OCI-LY1 (cell line): ENCODE measurements around the gene GPR39.

Experiments used
- H2AFZ ChIP-seq: fragments of 200-600 bp; sonication (generic), shearing (Covaris generic); 2 replicates; pipeline ENCODE4 v1.6.0; 2014; ENCODE audit warnings: antibody characterized with exemption, mild to moderate bottlenecking, low read length
- H3F3A ChIP-seq: fragments of 200-600 bp; sonication (generic), shearing (Covaris generic); 2 replicates; pipeline ENCODE4 v1.6.0; 2014; ENCODE audit warnings: mild to moderate bottlenecking, antibody characterized with exemption, low read length, moderate library complexity; ENCODE audit not compliant: insufficient read depth
- H3K27ac ChIP-seq: fragments of 200-600 bp; sonication (generic); 2 replicates; pipeline ENCODE4 v1.5.1; 2014; ENCODE audit warnings: low read length, mixed run types, mild to moderate bottlenecking, low read depth; ENCODE audit not compliant: poor library complexity, severe bottlenecking
- H3K27me3 ChIP-seq: fragments of 200-600 bp; sonication (generic); 2 replicates; pipeline ENCODE4 v1.6.0; 2014; ENCODE audit warnings: antibody characterized with exemption, mild to moderate bottlenecking, low read length, moderate library complexity; ENCODE audit not compliant: insufficient read depth
- H3K36me3 ChIP-seq: fragments of 200-600 bp; sonication (generic); 2 replicates; pipeline ENCODE4 v1.6.1; 2014; ENCODE audit warnings: mild to moderate bottlenecking, antibody characterized with exemption, low read length, moderate library complexity, mixed read lengths; ENCODE audit not compliant: insufficient read depth
- H3K4me1 ChIP-seq: fragments of 200-600 bp; sonication (generic); 2 replicates; pipeline ENCODE4 v1.5.1; 2014; ENCODE audit warnings: mild to moderate bottlenecking, low read length, moderate library complexity; ENCODE audit not compliant: insufficient read depth, severe bottlenecking
- H3K4me2 ChIP-seq: fragments of 200-600 bp; sonication (generic), shearing (Covaris generic); 2 replicates; pipeline ENCODE4 v1.6.1; 2014; ENCODE audit warnings: low read length
- H3K4me3 ChIP-seq: fragments of 200-600 bp; sonication (generic); 2 replicates; pipeline ENCODE4 v1.5.1; 2014; ENCODE audit warnings: low read length, low read depth, mild to moderate bottlenecking, mixed read lengths; ENCODE audit not compliant: poor library complexity, severe bottlenecking
- H3K79me2 ChIP-seq: fragments of 200-600 bp; shearing (Covaris generic); 2 replicates; pipeline ENCODE4 v1.6.1; 2016; ENCODE audit warnings: mixed run types, low read length, mixed read lengths; ENCODE audit not compliant: insufficient read depth
- H3K9ac ChIP-seq: fragments of 200-600 bp; sonication (generic), shearing (Covaris generic); 2 replicates; pipeline ENCODE4 v1.6.1; 2014; ENCODE audit warnings: mild to moderate bottlenecking, low read length, mixed read lengths
- H3K9me2 ChIP-seq: fragments of 200-600 bp; sonication (generic), shearing (Covaris generic); 2 replicates; pipeline ENCODE4 v1.6.1; 2014; ENCODE audit warnings: low read depth, mild to moderate bottlenecking, low read length, mixed read lengths
- H3K9me3 ChIP-seq: fragments of 200-600 bp; shearing (Covaris generic); 2 replicates; pipeline ENCODE4 v1.6.1; 2014; ENCODE audit warnings: low read length, mixed read lengths
- H4K20me1 ChIP-seq: fragments of 200-600 bp; sonication (generic), shearing (Covaris generic); 2 replicates; pipeline ENCODE4 v1.6.0; 2016; ENCODE audit warnings: mild to moderate bottlenecking, low read length; ENCODE audit not compliant: insufficient read depth
- EZH2 ChIP-seq: fragments of 200-600 bp; sonication (generic), shearing (Covaris generic); IDR thresholded peaks from 2 replicates; pipeline ENCODE4 v1.8.0; 2017; ENCODE audit warnings: borderline replicate concordance, mixed run types, mild to moderate bottlenecking, antibody characterized with exemption, low read length, moderate library complexity, mixed read lengths
- TF ChIP-seq, protein P1 (sequence below): fragments of 200-600 bp; sonication (generic), shearing (Covaris generic); IDR thresholded peaks from 2 replicates; pipeline ENCODE4 v1.5.1; 2017; ENCODE audit warnings: mild to moderate bottlenecking, antibody characterized with exemption, low read length, moderate library complexity, mixed read lengths

Gene GPR39

DNA sequence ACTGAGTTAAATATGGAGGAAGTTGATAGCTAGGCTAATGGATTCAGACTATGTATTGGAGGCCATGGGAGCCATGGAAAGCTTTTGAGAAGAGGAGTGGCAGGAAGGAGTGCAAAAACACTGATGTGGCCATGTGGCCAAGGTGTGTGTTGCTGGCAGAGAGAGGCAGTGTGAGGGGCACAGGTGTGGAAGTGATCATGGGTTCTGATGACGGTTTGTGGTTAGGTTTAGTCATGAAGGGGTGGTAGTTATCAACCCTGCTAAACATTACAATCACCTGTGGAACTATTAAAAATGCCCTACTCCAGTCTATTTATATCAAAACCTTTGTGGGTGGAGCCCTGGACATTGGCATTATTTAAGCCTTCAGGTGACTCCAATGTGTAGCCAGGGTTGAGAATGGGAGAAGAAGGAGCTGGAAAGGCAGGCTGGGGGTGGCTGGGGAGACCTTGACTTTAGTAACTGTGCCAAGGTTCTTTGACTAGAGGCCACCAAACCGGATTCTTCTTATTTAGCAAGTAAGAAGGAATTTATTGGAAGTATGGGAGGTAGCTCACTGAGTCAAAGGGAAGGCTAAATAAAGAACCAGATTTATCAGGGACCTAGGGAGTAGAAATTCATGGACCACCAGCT is 13.5 kb downstream of the GPR39 start:
- no peak overlapping the region for H3K9ac ChIP-seq
- no peaks in the 10 kb centered on the region for H3K27me3 ChIP-seq
- no peaks in the 10 kb centered on the region for H3K9me2 ChIP-seq
- H3K36me3 ChIP-seq = no peaks in the 10 kb centered on the region
- no peaks in the 10 kb centered on the region for H4K20me1 ChIP-seq
- H3K27ac ChIP-seq = no peak overlapping the region
- no peak overlapping the region for H2AFZ ChIP-seq
- H3F3A ChIP-seq = no peaks in the 10 kb centered on the region
- H3K79me2 ChIP-seq = no peaks in the 10 kb centered on the region
- no peaks in the 10 kb centered on the region for H3K9me3 ChIP-seq
- no peaks in the 10 kb centered on the region for H3K4me1 ChIP-seq
- H3K4me2 ChIP-seq = no peak overlapping the region
- TF ChIP-seq, protein P1, sequence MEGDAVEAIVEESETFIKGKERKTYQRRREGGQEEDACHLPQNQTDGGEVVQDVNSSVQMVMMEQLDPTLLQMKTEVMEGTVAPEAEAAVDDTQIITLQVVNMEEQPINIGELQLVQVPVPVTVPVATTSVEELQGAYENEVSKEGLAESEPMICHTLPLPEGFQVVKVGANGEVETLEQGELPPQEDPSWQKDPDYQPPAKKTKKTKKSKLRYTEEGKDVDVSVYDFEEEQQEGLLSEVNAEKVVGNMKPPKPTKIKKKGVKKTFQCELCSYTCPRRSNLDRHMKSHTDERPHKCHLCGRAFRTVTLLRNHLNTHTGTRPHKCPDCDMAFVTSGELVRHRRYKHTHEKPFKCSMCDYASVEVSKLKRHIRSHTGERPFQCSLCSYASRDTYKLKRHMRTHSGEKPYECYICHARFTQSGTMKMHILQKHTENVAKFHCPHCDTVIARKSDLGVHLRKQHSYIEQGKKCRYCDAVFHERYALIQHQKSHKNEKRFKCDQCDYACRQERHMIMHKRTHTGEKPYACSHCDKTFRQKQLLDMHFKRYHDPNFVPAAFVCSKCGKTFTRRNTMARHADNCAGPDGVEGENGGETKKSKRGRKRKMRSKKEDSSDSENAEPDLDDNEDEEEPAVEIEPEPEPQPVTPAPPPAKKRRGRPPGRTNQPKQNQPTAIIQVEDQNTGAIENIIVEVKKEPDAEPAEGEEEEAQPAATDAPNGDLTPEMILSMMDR = no peak
- no peak for TF ChIP-seq EZH2
- H3K4me3 ChIP-seq = no peak overlapping the region

DNA sequence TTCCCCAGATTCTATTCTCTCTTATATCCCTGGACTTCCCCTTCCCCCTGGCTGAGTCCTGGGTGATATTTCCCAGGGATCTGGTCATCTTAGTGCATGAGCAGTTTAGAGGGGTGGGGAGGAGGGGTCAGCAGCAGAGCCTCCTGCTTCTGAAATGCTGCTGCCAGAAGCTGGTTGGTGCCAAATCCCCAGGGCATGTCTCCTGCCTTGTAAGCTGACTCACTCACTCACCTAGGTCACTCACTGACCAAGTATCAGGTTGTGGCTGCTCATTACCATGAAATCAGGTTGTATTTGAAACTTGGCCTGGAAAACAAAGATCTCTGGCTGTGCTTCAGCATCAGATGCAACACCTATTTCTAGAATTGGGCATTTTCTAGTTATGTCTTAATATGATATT is 14.3 kb downstream of the GPR39 start:
- no peak overlapping the region for H3K4me3 ChIP-seq
- no peaks in the 10 kb centered on the region for H3F3A ChIP-seq
- no peaks in the 10 kb centered on the region for H3K4me1 ChIP-seq
- TF ChIP-seq, protein P1 = no peak
- no peak for TF ChIP-seq EZH2
- H3K9me3 ChIP-seq = no peaks in the 10 kb centered on the region
- H3K36me3 ChIP-seq = no peaks in the 10 kb centered on the region
- H3K27me3 ChIP-seq = no peaks in the 10 kb centered on the region
- H3K27ac ChIP-seq = no peak overlapping the region
- H3K79me2 ChIP-seq = no peaks in the 10 kb centered on the region
- no peak overlapping the region for H3K9ac ChIP-seq
- no peak overlapping the region for H2AFZ ChIP-seq
- no peaks in the 10 kb centered on the region for H3K9me2 ChIP-seq
- H4K20me1 ChIP-seq = no peaks in the 10 kb centered on the region
- no peak overlapping the region for H3K4me2 ChIP-seq

DNA sequence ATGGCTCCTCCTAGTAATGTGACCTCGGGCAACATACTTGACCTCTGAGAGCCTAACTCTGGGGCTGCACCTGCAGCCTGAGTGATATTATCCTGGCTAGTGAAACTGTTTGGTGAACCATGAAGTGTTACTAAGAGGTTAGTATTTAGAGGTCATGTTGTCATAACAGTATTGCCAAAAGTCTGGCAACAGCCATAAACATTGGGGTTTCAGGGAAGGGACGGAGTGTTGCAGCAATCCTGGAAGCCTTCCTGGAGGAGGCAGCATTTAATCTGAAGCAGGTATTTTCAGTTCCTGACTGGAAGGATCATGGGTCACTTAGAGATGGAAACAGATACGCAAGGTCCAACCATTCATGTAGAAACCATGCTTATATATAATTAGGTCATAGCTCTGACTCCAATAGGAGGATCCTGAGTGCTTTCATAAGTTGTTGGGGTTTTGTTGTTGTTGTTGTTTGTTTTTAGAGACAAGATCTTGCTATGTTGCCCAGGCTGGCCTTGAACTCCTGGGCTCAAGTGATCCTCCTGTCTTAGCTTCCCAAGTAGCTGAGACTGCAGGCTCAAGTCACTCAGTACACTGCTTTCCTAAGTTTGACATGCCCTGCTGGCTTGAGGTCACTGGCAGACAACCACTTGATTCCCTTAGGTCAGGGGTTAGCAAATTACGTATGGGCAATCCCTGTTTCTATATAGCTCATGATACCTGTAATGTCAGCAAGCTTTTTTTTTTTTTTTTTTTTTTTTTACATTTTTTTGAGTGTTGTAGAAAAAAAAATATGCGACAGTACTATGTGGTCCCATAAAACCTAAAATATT is 21.5 kb downstream of the GPR39 start:
- no peak for TF ChIP-seq EZH2
- TF ChIP-seq, protein P1 = no peak
- Histone ChIP-seq H3K4me3 (no peak overlapping the region), H3K36me3 (no peaks in the 10 kb centered on the region), H3K4me2 (no peak overlapping the region), H2AFZ (no peak overlapping the region), H3K9ac (no peak overlapping the region), H3F3A (no peaks in the 10 kb centered on the region), H4K20me1 (no peaks in the 10 kb centered on the region), H3K79me2 (no peaks in the 10 kb centered on the region), H3K4me1 (no peaks in the 10 kb centered on the region), H3K27ac (no peak overlapping the region), H3K9me3 (no peaks in the 10 kb centered on the region), H3K27me3 (no peaks in the 10 kb centered on the region), H3K9me2 (no peaks in the 10 kb centered on the region)
